Osteocyte (in vitro differentiated cells): Measurements from ENCODE around the gene BMPR1B. TPM values are rescaled to one million over a fixed set of nuclear protein-coding genes. Genes with fewer than 3 reads are reported as not detected.

ENCODE experiments used
- DNase-seq: peaks from one replicate; pipeline ENCODE4 v3.0.0; 2021; ENCODE audit warnings: mixed read lengths; ENCODE audit not compliant: unreplicated experiment; ENCODE audit errors: extremely low spot score
- H3K27ac Mint-ChIP-seq: one replicate; pipeline ENCODE4 v1.8.0; 2021; ENCODE audit warnings: mild to moderate bottlenecking, mixed read lengths; ENCODE audit not compliant: unreplicated experiment
- H3K27me3 Mint-ChIP-seq: one replicate; pipeline ENCODE4 v1.8.0; 2021; ENCODE audit warnings: mixed read lengths; ENCODE audit not compliant: unreplicated experiment
- H3K36me3 Mint-ChIP-seq: one replicate; pipeline ENCODE4 v1.8.0; 2021; ENCODE audit warnings: mixed read lengths; ENCODE audit not compliant: unreplicated experiment
- H3K4me1 Mint-ChIP-seq: one replicate; pipeline ENCODE4 v1.8.0; 2021; ENCODE audit warnings: mixed read lengths; ENCODE audit not compliant: unreplicated experiment
- H3K4me3 Mint-ChIP-seq: one replicate; pipeline ENCODE4 v1.8.0; 2021; ENCODE audit warnings: mild to moderate bottlenecking, moderate library complexity, mixed read lengths; ENCODE audit not compliant: unreplicated experiment
- H3K9me3 Mint-ChIP-seq: one replicate; pipeline ENCODE4 v1.8.0; 2021; ENCODE audit warnings: mixed read lengths; ENCODE audit not compliant: unreplicated experiment
- total RNA-seq: library from RNA; stranded (reverse); gene quantifications from 2 replicates; pipeline ENCODE4 v1.2.1, GENCODE V29; 2021
- TF ChIP-seq, protein P1 (sequence below): fragments of 200-600 bp; sonication (generic); IDR thresholded peaks from 2 replicates; pipeline ENCODE4 v1.5.0; 2021; ENCODE audit warnings: antibody characterized with exemption, mild to moderate bottlenecking, moderate library complexity

Gene BMPR1B
- total RNA-seq, 1 donor from 2014 or later = 1.5 TPM

DNA sequence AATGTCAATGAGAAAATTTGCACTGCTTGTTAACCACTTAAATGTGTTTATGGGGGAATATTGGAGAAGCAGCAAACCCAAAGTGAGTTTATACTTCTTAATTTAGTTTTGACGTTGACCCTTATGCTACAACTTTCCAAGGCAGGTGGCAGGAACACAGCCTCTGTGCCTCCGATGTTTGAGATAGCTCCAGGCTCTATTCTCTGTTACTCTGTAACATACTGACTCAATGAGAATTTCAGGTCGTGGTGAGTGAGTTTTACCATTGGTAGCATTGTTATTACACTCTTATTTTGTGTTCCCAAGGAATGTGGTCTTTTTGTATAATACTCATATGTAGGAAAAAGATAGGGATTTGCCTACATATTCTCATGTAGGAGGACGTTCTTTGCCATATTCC lies 210.7 kb downstream of the BMPR1B start:
- DNase-seq = no peak
- Mint-ChIP-seq H3K27me3 (no peaks in the 10 kb centered on the region), H3K9me3 (peaks cover 2% of the 10 kb centered on the region), H3K4me3 (no peak overlapping the region), H3K4me1 (peaks cover 12% of the 10 kb centered on the region), H3K36me3 (no peaks in the 10 kb centered on the region), H3K27ac (no peak overlapping the region)
- TF ChIP-seq, protein P1, sequence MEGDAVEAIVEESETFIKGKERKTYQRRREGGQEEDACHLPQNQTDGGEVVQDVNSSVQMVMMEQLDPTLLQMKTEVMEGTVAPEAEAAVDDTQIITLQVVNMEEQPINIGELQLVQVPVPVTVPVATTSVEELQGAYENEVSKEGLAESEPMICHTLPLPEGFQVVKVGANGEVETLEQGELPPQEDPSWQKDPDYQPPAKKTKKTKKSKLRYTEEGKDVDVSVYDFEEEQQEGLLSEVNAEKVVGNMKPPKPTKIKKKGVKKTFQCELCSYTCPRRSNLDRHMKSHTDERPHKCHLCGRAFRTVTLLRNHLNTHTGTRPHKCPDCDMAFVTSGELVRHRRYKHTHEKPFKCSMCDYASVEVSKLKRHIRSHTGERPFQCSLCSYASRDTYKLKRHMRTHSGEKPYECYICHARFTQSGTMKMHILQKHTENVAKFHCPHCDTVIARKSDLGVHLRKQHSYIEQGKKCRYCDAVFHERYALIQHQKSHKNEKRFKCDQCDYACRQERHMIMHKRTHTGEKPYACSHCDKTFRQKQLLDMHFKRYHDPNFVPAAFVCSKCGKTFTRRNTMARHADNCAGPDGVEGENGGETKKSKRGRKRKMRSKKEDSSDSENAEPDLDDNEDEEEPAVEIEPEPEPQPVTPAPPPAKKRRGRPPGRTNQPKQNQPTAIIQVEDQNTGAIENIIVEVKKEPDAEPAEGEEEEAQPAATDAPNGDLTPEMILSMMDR = no peak

GRCh38 chr4:94970650-94971049 lies 212.9 kb downstream of the BMPR1B start:
- Mint-ChIP-seq H3K36me3 (no peaks in the 10 kb centered on the region), H3K27ac (no peak overlapping the region), H3K27me3 (no peaks in the 10 kb centered on the region), H3K4me1 (peaks cover 15% of the 10 kb centered on the region), H3K9me3 (no peaks in the 10 kb centered on the region), H3K4me3 (no peak overlapping the region)
- TF ChIP-seq, protein P1 = no peak
- no peak for DNase-seq

DNA sequence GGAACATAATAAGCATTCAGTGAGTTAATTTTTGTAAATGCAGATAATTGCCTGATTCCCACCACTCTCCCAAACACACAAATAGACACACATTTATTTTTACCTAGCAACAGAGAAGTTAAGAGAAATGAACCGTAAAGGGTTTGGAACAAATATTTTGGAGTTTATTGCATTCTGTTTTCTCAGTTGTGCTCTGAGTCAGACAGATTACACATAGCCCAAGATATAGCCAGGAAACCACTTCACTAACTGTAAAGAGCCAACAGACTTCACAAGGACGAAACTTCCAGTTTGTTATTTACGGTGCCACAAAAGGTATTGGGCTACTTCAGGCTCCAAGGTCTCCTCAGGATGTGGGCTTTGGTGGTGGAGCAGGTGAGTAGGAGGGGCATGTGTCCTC lies 217.0 kb downstream of the BMPR1B start:
- no peak for DNase-seq
- TF ChIP-seq, protein P1 = no peak
- H3K4me1 Mint-ChIP-seq = peaks cover 43% of the 10 kb centered on the region
- H3K4me3 Mint-ChIP-seq = no peak overlapping the region
- peaks cover 1% of the 10 kb centered on the region for H3K36me3 Mint-ChIP-seq
- no peaks in the 10 kb centered on the region for H3K27me3 Mint-ChIP-seq
- H3K9me3 Mint-ChIP-seq = peaks cover 6% of the 10 kb centered on the region
- H3K27ac Mint-ChIP-seq = peak overlapping the region; percentile 2

GRCh38 chr4:94976371-94977011 lies 218.7 kb downstream of the BMPR1B start:
- Mint-ChIP-seq H3K27ac (peak overlapping the region; percentile 72), H3K36me3 (peaks cover 1% of the 10 kb centered on the region), H3K4me3 (no peak overlapping the region), H3K27me3 (no peaks in the 10 kb centered on the region), H3K4me1 (peaks cover 43% of the 10 kb centered on the region), H3K9me3 (peaks cover 6% of the 10 kb centered on the region)
- no peak for DNase-seq
- TF ChIP-seq, protein P1 = no peak

DNA sequence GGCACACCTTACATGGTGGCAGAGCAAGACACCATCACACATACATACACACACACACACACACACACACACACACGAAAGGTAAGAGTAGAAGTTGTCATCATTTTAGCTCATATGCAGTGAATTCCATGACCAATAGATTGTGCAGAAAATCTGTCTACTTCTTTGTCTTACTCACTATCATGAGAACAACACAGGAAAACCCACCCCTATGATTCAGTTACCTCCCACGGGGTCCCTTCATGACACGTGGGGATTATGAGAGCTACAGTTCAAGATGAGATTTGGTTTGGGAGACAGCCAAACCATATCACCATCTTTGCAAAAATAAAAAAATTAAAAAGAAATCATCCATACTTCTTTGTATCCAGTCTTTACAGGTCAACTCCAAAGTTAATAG lies 221.1 kb downstream of the BMPR1B start:
- Mint-ChIP-seq H3K36me3 (peaks cover 1% of the 10 kb centered on the region), H3K4me3 (no peak overlapping the region), H3K27ac (peak overlapping the region; percentile 9), H3K27me3 (no peaks in the 10 kb centered on the region), H3K4me1 (peaks cover 45% of the 10 kb centered on the region), H3K9me3 (peaks cover 6% of the 10 kb centered on the region)
- TF ChIP-seq, protein P1 = no peak
- DNase-seq = no peak
